ENCODE data around the gene NOD2.

NOD2 gene

GRCh38 chr16:50692999-50693781, at the start of gene NOD2:
Gene NOD2, plus strand, starts transcription at chr16:50693606. Its CDS starts 5,890 bp downstream, at chr16:50699496.
- in situ Hi-C loops (cut with MboI; ENCODE audit: low sequenced_read_pairs): no loop called here

GRCh38 chr16:50644245-50644644, 49.2 kb upstream of the NOD2 start:
- in situ Hi-C loops (cut with MboI; ENCODE audit: low sequenced_read_pairs): no loop called here

GRCh38 chr16:50644729-50645128, 48.7 kb upstream of the NOD2 start:
- in situ Hi-C loops (cut with MboI; ENCODE audit: low sequenced_read_pairs): no loop called here

GRCh38 chr16:50645563-50646220, 47.7 kb upstream of the NOD2 start:
- in situ Hi-C loops (cut with MboI; ENCODE audit: low sequenced_read_pairs): no loop called here

GRCh38 chr16:50646345-50646744, 47.1 kb upstream of the NOD2 start:
- in situ Hi-C loops (cut with MboI; ENCODE audit: low sequenced_read_pairs): no loop called here

- in situ Hi-C loops (cut with MboI; ENCODE audit: low sequenced_read_pairs): loop anchor here (10.0 kb wide), 2 partner anchors 57 to 267 kb away; no protein-coding TSS in a partner anchor
Observed at GRCh38 chr16:50651835-50652438, 41.5 kb upstream of the NOD2 start.

GRCh38 chr16:50652836-50653425, 40.5 kb upstream of the NOD2 start:
- in situ Hi-C loops (cut with MboI; ENCODE audit: low sequenced_read_pairs): loop anchor here (10.0 kb wide), 2 partner anchors 58 to 268 kb away; no protein-coding TSS in a partner anchor

- in situ Hi-C loops (cut with MboI; ENCODE audit: low sequenced_read_pairs): loop anchor here (10.0 kb wide), 2 partner anchors 59 to 269 kb away; no protein-coding TSS in a partner anchor
Observed at GRCh38 chr16:50653633-50654519, 39.5 kb upstream of the NOD2 start.

GRCh38 chr16:50655558-50656055, 37.8 kb upstream of the NOD2 start:
- in situ Hi-C loops (cut with MboI; ENCODE audit: low sequenced_read_pairs): loop anchor here (10.0 kb wide), 2 partner anchors 61 to 271 kb away; no protein-coding TSS in a partner anchor

- in situ Hi-C loops (cut with MboI; ENCODE audit: low sequenced_read_pairs): loop anchor here (10.0 kb wide), 2 partner anchors 62 to 272 kb away; no protein-coding TSS in a partner anchor
Observed at GRCh38 chr16:50657241-50657640, 36.2 kb upstream of the NOD2 start.

GRCh38 chr16:50659806-50660205, 33.6 kb upstream of the NOD2 start:
- in situ Hi-C loops (cut with MboI; ENCODE audit: low sequenced_read_pairs): loop anchor here (10.0 kb wide), 2 partner anchors 65 to 275 kb away; no protein-coding TSS in a partner anchor

GRCh38 chr16:50662306-50662940, 31.0 kb upstream of the NOD2 start:
- in situ Hi-C loops (cut with MboI; ENCODE audit: low sequenced_read_pairs): no loop called here

GRCh38 chr16:50664270-50664669, 29.1 kb upstream of the NOD2 start:
- in situ Hi-C loops (cut with MboI; ENCODE audit: low sequenced_read_pairs): no loop called here

GRCh38 chr16:50665128-50665878, 28.1 kb upstream of the NOD2 start:
- in situ Hi-C loops (cut with MboI; ENCODE audit: low sequenced_read_pairs): no loop called here

GRCh38 chr16:50666658-50667496, 26.5 kb upstream of the NOD2 start:
- in situ Hi-C loops (cut with MboI; ENCODE audit: low sequenced_read_pairs): no loop called here

- in situ Hi-C loops (cut with MboI; ENCODE audit: low sequenced_read_pairs): no loop called here
Observed at GRCh38 chr16:50667497-50668367, 25.7 kb upstream of the NOD2 start.
